BLaER1 (cell line): ENCODE measurements around the gene CA5A.
A peak's percentile ranks its signal among the peaks of the same experiment; 100 is the strongest.
"Not testable (repeated sequence)": the region's sequence is repeated elsewhere in the genome, so short reads cannot be mapped to it uniquely, and the experiment has no call there.

Experiments used
- H3K27ac ChIP-seq: shearing (Covaris generic); formaldehyde crosslinking; 2 replicates; pipeline ENCODE4 v1.8.1; 2022
- H3K27me3 ChIP-seq: shearing (Covaris generic); formaldehyde crosslinking; 2 replicates; pipeline ENCODE4 v1.8.1; 2022
- H3K36me3 ChIP-seq: shearing (Covaris generic); formaldehyde crosslinking; 2 replicates; pipeline ENCODE4 v1.8.1; 2022
- H3K4me1 ChIP-seq: shearing (Covaris generic); formaldehyde crosslinking; 2 replicates; pipeline ENCODE4 v1.8.1; 2022
- H3K4me2 ChIP-seq: shearing (Covaris generic); formaldehyde crosslinking; 2 replicates; pipeline ENCODE4 v1.8.1; 2022
- H3K4me3 ChIP-seq: shearing (Covaris generic); formaldehyde crosslinking; 2 replicates; pipeline ENCODE4 v1.8.1; 2022
- H3K9ac ChIP-seq: shearing (Covaris generic); formaldehyde crosslinking; 2 replicates; pipeline ENCODE4 v1.8.1; 2022
- H3K9me3 ChIP-seq: shearing (Covaris generic); formaldehyde crosslinking; 2 replicates; pipeline ENCODE4 v1.8.1; 2022
- H4K20me1 ChIP-seq: shearing (Covaris generic); formaldehyde crosslinking; 2 replicates; pipeline ENCODE4 v1.8.1; 2022
- Cebpa-rat ChIP-seq: shearing (Covaris generic); IDR thresholded peaks from 2 replicates; pipeline ENCODE4 v1.8.1; 2022

Gene CA5A

GRCh38 chr16:87936375-87937230, at the start of gene CA5A:
Gene CA5A (minus strand): TSS chr16:87936529. CDS start chr16:87936450, 79 bp downstream.
- Histone ChIP-seq H4K20me1 (no peaks in the 10 kb centered on the region), H3K9ac (no peak within 1 kb of the TSS), H3K27me3 (no peaks in the 10 kb centered on the region), H3K36me3 (no peaks in the 10 kb centered on the region), H3K4me3 (no peak within 1 kb of the TSS), H3K4me1 (peaks cover 8% of the 10 kb centered on the region), H3K4me2 (0 out of 2 replicates have a peak within 1 kb of the TSS, but pooled peaks have one; percentile 38), H3K9me3 (no peaks in the 10 kb centered on the region), H3K27ac (no peak within 1 kb of the TSS)
- no peak for TF ChIP-seq Cebpa-rat

- not testable (repeated sequence) for H3K4me3 ChIP-seq, H4K20me1 ChIP-seq, H3K9ac ChIP-seq, H3K27me3 ChIP-seq, H3K4me1 ChIP-seq, H3K9me3 ChIP-seq, H3K27ac ChIP-seq, H3K4me2 ChIP-seq
- H3K36me3 ChIP-seq = peaks cover 69% of the 10 kb centered on the region
These were observed 49.2 kb upstream of the CA5A start for GRCh38 chr16:87985493-87985892.

- TF ChIP-seq Cebpa-rat = no peak
- Histone ChIP-seq H3K9me3 (no peaks in the 10 kb centered on the region), H3K36me3 (peaks cover 66% of the 10 kb centered on the region), H3K4me3 (no peak overlapping the region), H3K4me1 (no peaks in the 10 kb centered on the region), H3K27ac (no peak overlapping the region), H3K9ac (no peak overlapping the region; the same call in 1 of the 2 replicates), H3K4me2 (no peak overlapping the region), H3K27me3 (no peaks in the 10 kb centered on the region), H4K20me1 (no peaks in the 10 kb centered on the region; the same call in 1 of the 2 replicates)
These were observed 48.4 kb upstream of the CA5A start for GRCh38 chr16:87984632-87985267.

- H3K9ac ChIP-seq, H3K4me3 ChIP-seq, H3K4me2 ChIP-seq, H3K27me3 ChIP-seq, H3K27ac ChIP-seq, H3K9me3 ChIP-seq, H3K4me1 ChIP-seq, H4K20me1 ChIP-seq: not testable (repeated sequence)
- H3K36me3 ChIP-seq = peaks cover 63% of the 10 kb centered on the region
These were observed 47.9 kb upstream of the CA5A start for GRCh38 chr16:87984180-87984579.

- H3K4me3 ChIP-seq, H3K9me3 ChIP-seq, H4K20me1 ChIP-seq, H3K27ac ChIP-seq, H3K4me1 ChIP-seq, H3K27me3 ChIP-seq, H3K4me2 ChIP-seq, H3K9ac ChIP-seq: not testable (repeated sequence)
- peaks cover 63% of the 10 kb centered on the region for H3K36me3 ChIP-seq
These were observed 47.4 kb upstream of the CA5A start for GRCh38 chr16:87983737-87984097.

- peaks cover 65% of the 10 kb centered on the region for H3K36me3 ChIP-seq
- H3K9me3 ChIP-seq, H3K4me2 ChIP-seq, H3K27me3 ChIP-seq, H3K27ac ChIP-seq, H3K4me3 ChIP-seq, H4K20me1 ChIP-seq, H3K9ac ChIP-seq, H3K4me1 ChIP-seq: not testable (repeated sequence)
These were observed 46.9 kb upstream of the CA5A start for GRCh38 chr16:87983072-87983736.

- Histone ChIP-seq H3K9ac (no peak overlapping the region), H3K4me3 (no peak overlapping the region), H3K36me3 (peaks cover 71% of the 10 kb centered on the region), H3K4me1 (no peaks in the 10 kb centered on the region), H3K27ac (no peak overlapping the region), H3K4me2 (no peak overlapping the region), H3K9me3 (no peaks in the 10 kb centered on the region), H3K27me3 (no peaks in the 10 kb centered on the region), H4K20me1 (no peaks in the 10 kb centered on the region; the same call in 1 of the 2 replicates)
- TF ChIP-seq Cebpa-rat = no peak
These were observed 46.3 kb upstream of the CA5A start for GRCh38 chr16:87982581-87983041.

GRCh38 chr16:87981376-87981775, 45.0 kb upstream of the CA5A start:
- not testable (repeated sequence) for H3K27me3 ChIP-seq, H3K4me3 ChIP-seq, H3K27ac ChIP-seq, H3K4me1 ChIP-seq, H3K9me3 ChIP-seq, H4K20me1 ChIP-seq, H3K9ac ChIP-seq, H3K4me2 ChIP-seq
- H3K36me3 ChIP-seq = peaks cover 79% of the 10 kb centered on the region

- H4K20me1 ChIP-seq, H3K9ac ChIP-seq, H3K9me3 ChIP-seq, H3K27ac ChIP-seq, H3K4me1 ChIP-seq, H3K4me3 ChIP-seq, H3K4me2 ChIP-seq, H3K27me3 ChIP-seq: not testable (repeated sequence)
- H3K36me3 ChIP-seq = peaks cover 73% of the 10 kb centered on the region
These were observed 43.7 kb upstream of the CA5A start for GRCh38 chr16:87979911-87980630.

- Histone ChIP-seq H3K9ac (no peak overlapping the region), H3K27me3 (no peaks in the 10 kb centered on the region), H4K20me1 (peaks cover 12% of the 10 kb centered on the region), H3K4me3 (no peak overlapping the region), H3K9me3 (no peaks in the 10 kb centered on the region), H3K36me3 (peaks cover 72% of the 10 kb centered on the region), H3K27ac (no peak overlapping the region), H3K4me2 (no peak overlapping the region), H3K4me1 (peaks cover 6% of the 10 kb centered on the region)
- TF ChIP-seq Cebpa-rat = no peak
These were observed 43.0 kb upstream of the CA5A start for GRCh38 chr16:87979352-87979751.
